Endothelial cell of hepatic sinusoid (primary cell): ENCODE data around the gene SH3PXD2A.

Source experiments
- in situ Hi-C: cut with HindIII; loops from 2 replicates; pipeline ENCODE4 v1.10.0; 2017; ENCODE audit warnings: low sequenced_read_pairs

The SH3PXD2A gene

GRCh38 chr10:103696411-103697145, 158.8 kb downstream of the SH3PXD2A start:
- in situ Hi-C loops: no loop called here

GRCh38 chr10:103696094-103696410, 159.3 kb downstream of the SH3PXD2A start:
- in situ Hi-C loops: no loop called here

- in situ Hi-C loops: no loop called here
These were observed 159.8 kb downstream of the SH3PXD2A start for GRCh38 chr10:103695584-103696005.

GRCh38 chr10:103693812-103694205, 161.6 kb downstream of the SH3PXD2A start:
- in situ Hi-C loops: no loop called here

GRCh38 chr10:103692952-103693811, 162.2 kb downstream of the SH3PXD2A start:
- in situ Hi-C loops: no loop called here

- in situ Hi-C loops: no loop called here
These were observed 162.9 kb downstream of the SH3PXD2A start for GRCh38 chr10:103692436-103692951.

- in situ Hi-C loops: no loop called here
These were observed 163.5 kb downstream of the SH3PXD2A start for GRCh38 chr10:103691723-103692435.

GRCh38 chr10:103691267-103691666, 164.1 kb downstream of the SH3PXD2A start:
- in situ Hi-C loops: no loop called here

- in situ Hi-C loops: no loop called here
These were observed 165.1 kb downstream of the SH3PXD2A start for GRCh38 chr10:103690281-103690680.

GRCh38 chr10:103688491-103688890, 166.9 kb downstream of the SH3PXD2A start:
- in situ Hi-C loops: loop anchor here (10.0 kb wide), 1 partner anchor 104 kb away; no protein-coding TSS in a partner anchor

- in situ Hi-C loops: loop anchor here (10.0 kb wide), 1 partner anchor 103 kb away; no protein-coding TSS in a partner anchor
These were observed 167.7 kb downstream of the SH3PXD2A start for GRCh38 chr10:103687718-103688117.

- in situ Hi-C loops: loop anchor here (10.0 kb wide), 1 partner anchor 102 kb away; no protein-coding TSS in a partner anchor
These were observed 168.2 kb downstream of the SH3PXD2A start for GRCh38 chr10:103687172-103687571.

GRCh38 chr10:103685880-103686669, 169.3 kb downstream of the SH3PXD2A start:
- in situ Hi-C loops: loop anchor here (10.0 kb wide), 1 partner anchor 101 kb away; no protein-coding TSS in a partner anchor

- in situ Hi-C loops: loop anchor here (10.0 kb wide), 1 partner anchor 99 kb away; no protein-coding TSS in a partner anchor
These were observed 171.5 kb downstream of the SH3PXD2A start for GRCh38 chr10:103683851-103684250.

- in situ Hi-C loops: loop anchor here (10.0 kb wide), 1 partner anchor 98 kb away; no protein-coding TSS in a partner anchor
These were observed 172.7 kb downstream of the SH3PXD2A start for GRCh38 chr10:103682631-103683030.

- in situ Hi-C loops: loop anchor here (10.0 kb wide), 1 partner anchor 97 kb away; no protein-coding TSS in a partner anchor
These were observed 173.6 kb downstream of the SH3PXD2A start for GRCh38 chr10:103681617-103682399.

GRCh38 chr10:103680869-103681236, 174.5 kb downstream of the SH3PXD2A start:
- in situ Hi-C loops: loop anchor here (10.0 kb wide), 1 partner anchor 96 kb away; no protein-coding TSS in a partner anchor

GRCh38 chr10:103679096-103679790, 176.1 kb downstream of the SH3PXD2A start:
- in situ Hi-C loops: loop anchor here (5.0 kb wide), 2 partner anchors 37 to 72 kb away; no protein-coding TSS in a partner anchor
